Thoracic aorta (tissue), 2 donors: ENCODE results near the gene MAFG. TPM values are rescaled to one million over a fixed set of nuclear protein-coding genes. Genes with fewer than 3 reads are reported as not detected.
"Not testable (repeated sequence)": the region's sequence is repeated elsewhere in the genome, so short reads cannot be mapped to it uniquely, and the experiment has no call there.

Experiments
- ATAC-seq: fragments of 150-250 bp; one replicate; pipeline ENCODE4 v1.8.0; 2017; ENCODE audit warnings: low read depth; ENCODE audit not compliant: insufficient number of reproducible peaks, low FRiP score
- DNase-seq: peaks from one replicate; pipeline ENCODE4 v3.0.0-alpha.2; 2020; ENCODE audit warnings: low spot score
- H3K27ac ChIP-seq, 2 donors: fragments of 200-600 bp; sonication (generic); 1 replicate in 1 of 2; 2 replicates in 1 of 2; pipeline ENCODE4 v1.5.1; 2016; ENCODE audit warnings: mild to moderate bottlenecking in 2 of 2, moderate library complexity in 2 of 2
- H3K27me3 ChIP-seq: fragments of 200-600 bp; sonication (generic); replicated peaks from 2 replicates; pipeline ENCODE4 v1.6.0; 2016; ENCODE audit warnings: mild to moderate bottlenecking; ENCODE audit not compliant: insufficient read depth
- H3K36me3 ChIP-seq: fragments of 200-600 bp; sonication (generic); one replicate; pipeline ENCODE4 v1.5.1; 2016
- H3K4me1 ChIP-seq, 2 donors: fragments of 200-600 bp; sonication (generic); 1 replicate in 1 of 2; 2 replicates in 1 of 2; pipeline versions ENCODE4 v1.5.1 to v1.6.0; 2016; ENCODE audit warnings: low read depth in 2 of 2, mild to moderate bottlenecking in 1 of 2; ENCODE audit not compliant: control insufficient read depth in 1 of 2
- H3K4me3 ChIP-seq: fragments of 200-600 bp; sonication (generic); 2 replicates; pipeline ENCODE4 v1.5.1; 2016; ENCODE audit warnings: mild to moderate bottlenecking
- H3K9me3 ChIP-seq: fragments of 200-600 bp; sonication (generic); 2 replicates; pipeline ENCODE4 v1.5.1; 2016
- CTCF ChIP-seq: fragments of 200-600 bp; sonication (generic); IDR thresholded peaks from one replicate; pipeline ENCODE4 v1.5.1; 2019; ENCODE audit warnings: antibody characterized with exemption
- total RNA-seq, 2 donors: library from RNA; depleted of rRNA; stranded (reverse); fragments of >200 nt; gene quantifications; one replicate each; pipeline versions ENCODE4 v1.1.0 to v1.2.3, GENCODE V29; 2016

The MAFG gene
- total RNA-seq, 2 donors from 2014 or later, result 29.8 to 32.1 TPM

- DNase-seq (no peak), ATAC-seq (no peak)
- Histone ChIP-seq H3K4me1 (peaks cover 40 to 55% of the 10 kb centered on the region in 2 donors), H3K27ac (no peak overlapping the region), H3K4me3 (no peak overlapping the region), H3K9me3 (no peaks in the 10 kb centered on the region), H3K27me3 (no peaks in the 10 kb centered on the region), H3K36me3 (peaks cover 17% of the 10 kb centered on the region)
- no peak for TF ChIP-seq CTCF
These were observed 5.5 kb downstream of the MAFG start for GRCh38 chr17:81921996-81922565.

GRCh38 chr17:81921537-81921862 is 6.0 kb downstream of the MAFG start:
- TF ChIP-seq CTCF, result no peak
- DNase-seq, result no peak
- H3K4me3 ChIP-seq, result no peak overlapping the region
- H3K27me3 ChIP-seq, result no peaks in the 10 kb centered on the region
- H3K4me1 ChIP-seq, result peaks cover 46 to 61% of the 10 kb centered on the region in 2 donors
- no peak for ATAC-seq
- no peak overlapping the region for H3K27ac ChIP-seq
- H3K36me3 ChIP-seq, result peaks cover 17% of the 10 kb centered on the region
- no peaks in the 10 kb centered on the region for H3K9me3 ChIP-seq

- H3K27me3 ChIP-seq, result no peaks in the 10 kb centered on the region
- no peaks in the 10 kb centered on the region for H3K9me3 ChIP-seq
- TF ChIP-seq CTCF, result no peak
- H3K36me3 ChIP-seq, result peaks cover 17% of the 10 kb centered on the region
- ATAC-seq (no peak), DNase-seq (no peak)
- no peak overlapping the region for H3K27ac ChIP-seq
- H3K4me3 ChIP-seq, result no peak overlapping the region
- H3K4me1 ChIP-seq, result peaks cover 44 to 59% of the 10 kb centered on the region in 2 donors
These were observed 6.7 kb downstream of the MAFG start for GRCh38 chr17:81920612-81921536.

GRCh38 chr17:81918832-81919545 is 8.5 kb downstream of the MAFG start:
- Histone ChIP-seq H3K27me3 (no peaks in the 10 kb centered on the region), H3K4me3 (no peak overlapping the region), H3K36me3 (peaks cover 28% of the 10 kb centered on the region), H3K9me3 (no peaks in the 10 kb centered on the region), H3K4me1 (peaks cover 32 to 40% of the 10 kb centered on the region in 2 donors), H3K27ac (no peak overlapping the region)
- ATAC-seq, result no peak
- no peak for DNase-seq
- no peak for TF ChIP-seq CTCF

- not testable (repeated sequence) for ATAC-seq, DNase-seq, H3K27me3 ChIP-seq, H3K9me3 ChIP-seq
- peaks cover 35% of the 10 kb centered on the region for H3K36me3 ChIP-seq
- H3K4me3 ChIP-seq, result peak overlapping the region; percentile 92
- peaks cover 26 to 33% of the 10 kb centered on the region in 2 donors for H3K4me1 ChIP-seq
- peak overlapping the region; percentile 8 to 50 for H3K27ac ChIP-seq
These were observed 9.2 kb downstream of the MAFG start for GRCh38 chr17:81918333-81918669.
